Upper lobe of left lung (tissue), 4 donors: ENCODE measurements around the gene TTPAL.

ENCODE experiments used
- CTCF ChIP-seq, 6 experiments: fragments of 450-650 bp in 4 of 6; fragments of 200-600 bp in 2 of 6; sonication (generic) in 2 of 6; IDR thresholded peaks; one replicate each; pipeline ENCODE4 v1.5.1; 2016 to 2019; ENCODE audit warnings: antibody characterized with exemption in 6 of 6
- POLR2AphosphoS5 ChIP-seq, 2 donors: sonication (generic); formaldehyde crosslinking; IDR thresholded peaks; one replicate each; pipeline ENCODE4 v1.5.1; 2017; ENCODE audit warnings: antibody characterized with exemption in 2 of 2

GRCh38 chr20:44485830-44486198, 10.1 kb downstream of the TTPAL start:
- TF ChIP-seq CTCF (IDR thresholded peaks at IDR 0.05): no peak
- no peak for TF ChIP-seq POLR2AphosphoS5 (IDR thresholded peaks at IDR 0.05)
